ENCODE results near the gene MAP3K19. TPM values are rescaled to one million over a fixed set of nuclear protein-coding genes. Genes with fewer than 3 reads are reported as not detected.

The MAP3K19 gene
- total RNA-seq = not detected

DNA sequence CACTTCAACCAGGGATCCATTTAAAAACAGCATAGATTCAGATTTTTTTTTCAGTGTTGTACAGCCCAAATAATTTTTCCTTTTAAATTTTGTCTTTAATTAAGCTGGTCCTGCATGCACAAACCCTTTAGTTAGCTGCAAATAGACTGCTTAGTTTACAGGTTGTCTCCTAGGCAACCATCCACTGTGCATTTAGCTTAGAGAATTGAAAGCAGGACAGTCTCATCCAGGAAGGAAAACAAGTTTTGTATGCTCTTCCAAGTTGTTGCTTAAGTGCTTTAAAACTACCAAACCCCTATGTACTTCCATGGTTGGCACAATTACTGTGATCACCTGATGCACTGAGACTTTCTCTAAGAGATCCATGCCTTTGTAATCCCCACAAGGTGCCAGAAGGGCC, at the start of gene MAP3K19:
TSS of gene MAP3K19 (minus strand) at position 148 of the 400 bp plus-strand sequence. CDS start 22,800 bp downstream, outside the sequence.

DNA sequence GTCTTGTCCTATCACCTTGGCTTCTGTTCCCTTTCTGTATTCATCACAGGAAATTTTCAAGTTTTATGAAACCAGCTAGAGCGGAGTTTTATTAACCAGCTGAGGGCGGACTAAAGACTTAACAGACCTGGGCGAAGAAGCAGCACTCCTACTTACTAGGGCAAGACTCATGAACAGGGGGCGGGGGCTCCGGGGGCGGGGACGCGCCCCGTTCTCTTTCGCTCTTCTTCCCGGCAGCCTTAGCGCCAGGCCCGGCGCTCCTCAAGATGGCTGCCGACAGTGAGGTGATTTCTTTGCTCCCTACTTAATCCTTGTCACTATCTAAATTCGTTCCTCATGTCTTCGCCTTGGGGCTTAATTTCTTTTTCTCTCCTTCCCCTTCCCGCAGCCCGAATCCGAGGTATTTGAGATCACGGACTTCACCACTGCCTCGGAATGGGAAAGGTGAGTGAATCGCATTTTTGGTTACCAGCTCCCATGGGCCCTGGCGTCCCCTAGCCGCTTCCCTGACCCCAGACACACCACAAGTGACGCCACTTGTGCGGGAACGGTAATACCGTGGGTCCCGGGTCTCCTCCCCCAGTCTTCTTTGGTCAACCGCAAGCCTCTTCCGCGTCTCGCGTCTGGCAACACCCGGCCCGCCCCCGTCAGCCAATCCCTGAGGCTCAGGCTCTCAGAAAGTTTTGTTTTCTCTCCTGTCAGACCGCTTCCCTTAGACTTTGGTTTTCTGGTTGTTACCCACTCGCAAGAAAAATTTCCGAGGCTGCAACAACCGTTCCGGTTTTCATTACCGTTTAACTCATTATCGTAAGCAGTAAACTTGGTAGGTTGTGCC, 5.0 kb upstream of the MAP3K19 start, which contains the start of gene RAB3GAP1:
TSS of gene RAB3GAP1 (plus strand) at position 251 of the 835 bp plus-strand sequence. CDS start at position 267, 16 bp downstream.

DNA sequence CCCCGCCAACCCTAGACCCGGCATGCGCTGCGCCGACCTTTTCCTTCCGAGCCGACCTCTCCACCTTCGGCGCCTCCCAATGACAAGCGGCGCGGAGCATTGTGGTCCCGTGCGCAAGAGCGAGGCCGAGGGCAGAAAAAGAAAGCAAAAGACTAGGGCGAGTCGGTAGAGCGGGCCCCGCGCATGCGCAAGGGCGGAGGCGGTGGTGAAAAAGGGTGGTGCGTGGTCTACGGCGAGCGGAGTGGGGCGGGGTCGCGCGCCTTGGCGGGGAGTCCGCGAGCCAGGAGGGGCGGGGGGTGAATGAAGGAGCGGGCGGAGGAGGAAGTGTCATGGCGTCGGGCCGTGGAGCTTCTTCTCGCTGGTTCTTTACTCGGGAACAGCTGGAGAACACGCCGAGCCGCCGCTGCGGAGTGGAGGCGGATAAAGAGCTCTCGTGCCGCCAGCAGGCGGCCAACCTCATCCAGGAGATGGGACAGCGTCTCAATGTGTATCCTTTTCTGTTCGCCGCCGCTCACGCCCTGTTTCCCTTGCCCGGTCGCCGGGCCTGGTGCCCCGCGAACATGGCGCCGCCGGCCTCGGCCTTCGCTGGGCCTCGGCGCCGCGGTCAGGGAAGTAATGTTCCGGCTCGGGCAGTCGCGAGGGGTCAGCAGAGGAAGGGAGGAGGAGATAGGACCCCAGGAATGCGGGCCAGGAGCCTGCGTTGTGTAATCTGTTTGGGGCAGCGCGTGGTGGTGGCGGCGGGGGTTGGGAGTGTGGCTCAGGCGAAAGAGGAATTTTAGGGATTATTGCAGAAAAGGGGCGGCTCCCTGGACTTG, 128.5 kb downstream of the MAP3K19 start, which contains the start of gene CCNT2:
TSS of gene CCNT2 (plus strand) at position 297 of the 815 bp plus-strand sequence. CDS start at position 330, 33 bp downstream.

Other genes with a start within 250 kb of the MAP3K19 start
- gene ACMSD, start 208.8 kb downstream of the MAP3K19 start, total RNA-seq = not detected
- gene CCNT2, start 128.6 kb downstream of the MAP3K19 start, total RNA-seq = 10 to 100 TPM; 24.0 to 24.1 TPM
- gene RAB3GAP1, start 4.8 kb upstream of the MAP3K19 start, total RNA-seq = 10 to 100 TPM; 53.6 to 63.0 TPM

Measured in melanocyte of skin (primary cell).